ENCODE data around the gene OSBPL10.
A peak's percentile ranks its signal among the peaks of the same experiment; 100 is the strongest.

OSBPL10 gene

DNA sequence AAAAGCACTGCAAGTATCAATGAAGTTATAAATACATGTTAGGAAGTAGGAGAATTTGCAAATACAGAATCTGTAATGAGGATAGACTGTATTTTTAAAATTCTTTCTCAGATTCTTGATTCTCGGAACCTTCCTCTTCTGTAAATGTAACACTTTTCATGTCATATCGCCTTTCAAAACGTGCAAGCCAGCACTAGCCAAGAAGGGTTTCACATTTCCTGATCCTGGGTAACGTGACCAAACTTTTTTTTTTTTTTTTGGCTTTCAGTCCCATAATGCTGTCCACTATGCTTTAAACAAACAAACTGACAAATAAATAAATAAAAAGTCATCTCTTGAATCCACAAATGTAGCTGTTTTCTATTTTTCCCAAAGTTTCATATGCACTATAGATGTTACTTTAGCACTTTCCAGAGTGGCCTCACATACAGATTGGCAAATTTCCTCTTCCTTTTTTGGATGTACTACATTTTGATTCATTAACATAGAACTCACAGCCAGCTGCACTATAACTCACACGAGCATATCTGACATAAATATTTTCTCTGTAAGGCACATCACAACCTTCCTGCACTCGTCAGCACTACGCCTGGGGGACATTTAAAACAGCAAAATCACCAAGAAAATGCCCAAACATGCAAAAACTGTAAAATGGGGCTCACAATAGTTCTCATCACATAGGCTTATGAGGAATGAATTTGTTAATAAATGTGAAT lies 208.1 kb downstream of the OSBPL10 start:
- no peak for DNase-seq (ENCODE audit: low read depth in 2 of 2)

DNA sequence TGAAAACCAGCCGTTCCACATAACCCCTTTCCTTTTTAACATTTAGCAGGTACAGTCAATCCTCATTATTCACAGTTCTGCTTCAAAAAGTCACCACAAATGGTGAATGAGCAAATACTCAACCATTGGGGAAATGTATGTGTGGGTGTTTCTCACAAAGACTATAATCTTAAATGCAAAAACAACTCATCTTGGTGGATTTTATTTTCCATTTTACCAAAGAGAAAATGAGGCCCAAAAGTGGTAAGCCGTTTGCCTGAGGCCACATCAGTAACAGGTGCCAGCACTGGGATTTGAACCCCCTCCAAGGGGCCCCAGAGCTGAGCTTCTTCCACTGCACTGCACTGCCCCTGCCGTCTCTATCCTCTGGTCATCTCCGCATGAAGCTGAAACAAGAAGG lies 208.8 kb downstream of the OSBPL10 start:
- no peak for DNase-seq (ENCODE audit: low read depth in 2 of 2)

DNA sequence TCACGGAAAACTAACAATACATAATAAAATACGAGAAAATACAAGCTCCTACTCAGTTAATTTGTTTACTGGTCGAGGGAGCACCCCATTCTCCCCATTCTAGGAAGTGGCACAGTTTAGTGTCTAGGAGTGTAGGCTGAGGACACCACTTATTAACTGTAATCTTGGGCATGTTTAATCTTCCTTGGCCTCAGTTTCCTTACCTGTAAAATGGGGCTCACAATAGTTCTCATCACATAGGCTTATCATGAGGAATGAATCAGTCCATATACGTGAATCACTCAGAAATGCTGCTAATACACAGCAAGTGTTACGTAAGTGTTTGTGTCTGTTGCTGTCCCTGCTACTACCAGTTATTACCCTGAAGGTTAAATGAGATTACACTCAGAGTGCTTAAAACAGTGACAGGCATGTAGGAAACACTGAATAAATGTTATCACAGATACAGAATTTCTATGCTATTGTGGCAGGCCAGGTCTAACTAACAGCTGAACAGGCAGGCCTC lies 210.2 kb downstream of the OSBPL10 start:
- DNase-seq (ENCODE audit: low read depth in 2 of 2), result no peak

- DNase-seq (ENCODE audit: low read depth in 2 of 2), result peak in 1 of 2 donors; percentile 19
Observed at GRCh38 chr3:31768479-31769125, 212.5 kb downstream of the OSBPL10 start.

GRCh38 chr3:31767920-31768319 lies 213.1 kb downstream of the OSBPL10 start:
- no peak for DNase-seq (ENCODE audit: low read depth in 2 of 2)

- DNase-seq (ENCODE audit: low read depth in 2 of 2), result no peak
Observed at GRCh38 chr3:31766669-31767068, 214.4 kb downstream of the OSBPL10 start.

- DNase-seq (ENCODE audit: low read depth in 2 of 2), result no peak
Observed at GRCh38 chr3:31765871-31766270, 215.2 kb downstream of the OSBPL10 start.

DNA sequence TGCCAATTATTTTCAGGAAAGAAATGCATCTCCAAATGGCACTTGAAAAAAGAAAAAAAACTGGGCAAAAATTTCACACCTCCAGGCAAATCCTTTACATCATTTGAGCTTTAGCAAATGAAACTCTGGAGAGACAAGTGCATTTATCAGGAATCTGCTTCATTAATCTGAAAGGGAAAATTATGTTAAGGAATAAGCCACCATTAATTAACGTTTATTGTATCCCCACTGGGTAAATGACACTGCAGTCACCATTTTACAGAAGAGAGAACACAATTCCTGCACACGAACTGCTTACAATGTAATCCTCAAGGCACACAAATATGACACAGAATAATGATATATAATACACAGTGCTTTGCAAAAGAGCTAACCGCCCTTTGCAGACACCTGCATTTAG lies 217.3 kb downstream of the OSBPL10 start:
- no peak for DNase-seq (ENCODE audit: low read depth in 2 of 2)

GRCh38 chr3:31762888-31763351 lies 218.1 kb downstream of the OSBPL10 start:
- no peak for DNase-seq (ENCODE audit: low read depth in 2 of 2)

DNA sequence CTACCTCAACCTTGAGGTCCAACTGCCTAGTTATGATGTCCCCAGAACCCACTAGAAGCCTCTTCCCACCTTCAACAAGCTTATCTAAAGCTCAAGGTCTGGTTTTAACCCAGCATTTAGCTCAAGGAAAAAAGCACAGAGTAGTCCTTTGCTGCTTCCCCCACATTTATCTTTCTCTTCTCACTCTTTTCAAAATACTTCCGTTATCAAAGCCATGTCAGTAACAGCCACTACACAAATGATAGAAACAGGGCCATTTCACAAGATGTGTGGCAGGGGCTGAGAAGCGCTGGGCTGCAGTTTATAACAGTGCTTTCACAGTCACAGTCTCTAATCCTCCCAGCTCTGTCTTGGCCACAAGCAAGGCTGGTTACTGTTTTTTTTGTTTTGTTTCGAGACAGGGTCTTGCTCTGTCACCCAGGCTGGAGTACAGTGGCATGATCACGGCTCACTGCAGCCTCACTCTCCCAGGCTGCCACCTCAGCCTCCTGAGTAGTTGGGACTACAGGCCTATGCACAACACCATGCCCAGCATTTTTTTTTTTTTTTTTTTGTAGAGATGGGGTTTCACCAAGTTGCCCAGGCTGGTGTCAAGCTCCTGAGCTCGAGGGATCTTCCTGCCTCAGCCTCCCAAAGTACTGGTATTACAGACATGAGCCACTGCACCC lies 218.8 kb downstream of the OSBPL10 start:
- no peak for DNase-seq (ENCODE audit: low read depth in 2 of 2)

DNA sequence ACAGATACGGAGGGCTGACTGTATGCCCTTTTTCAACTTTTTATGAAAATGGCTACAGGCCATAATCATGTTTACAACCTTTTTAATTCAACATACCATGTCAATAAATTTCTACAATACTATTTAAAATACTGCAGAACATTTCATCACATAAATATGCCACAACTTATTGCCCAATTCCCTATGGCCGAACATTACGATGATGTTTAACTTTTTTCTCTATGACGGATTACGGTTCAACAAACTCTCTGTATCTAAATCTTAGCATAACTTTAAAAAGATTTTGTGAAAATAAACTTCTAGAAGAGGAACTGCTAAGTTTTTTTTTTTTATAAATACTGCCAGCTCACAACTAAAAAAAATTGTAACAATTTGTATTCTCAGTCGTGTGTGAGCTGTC lies 220.4 kb downstream of the OSBPL10 start:
- no peak for DNase-seq (ENCODE audit: low read depth in 2 of 2)

DNA sequence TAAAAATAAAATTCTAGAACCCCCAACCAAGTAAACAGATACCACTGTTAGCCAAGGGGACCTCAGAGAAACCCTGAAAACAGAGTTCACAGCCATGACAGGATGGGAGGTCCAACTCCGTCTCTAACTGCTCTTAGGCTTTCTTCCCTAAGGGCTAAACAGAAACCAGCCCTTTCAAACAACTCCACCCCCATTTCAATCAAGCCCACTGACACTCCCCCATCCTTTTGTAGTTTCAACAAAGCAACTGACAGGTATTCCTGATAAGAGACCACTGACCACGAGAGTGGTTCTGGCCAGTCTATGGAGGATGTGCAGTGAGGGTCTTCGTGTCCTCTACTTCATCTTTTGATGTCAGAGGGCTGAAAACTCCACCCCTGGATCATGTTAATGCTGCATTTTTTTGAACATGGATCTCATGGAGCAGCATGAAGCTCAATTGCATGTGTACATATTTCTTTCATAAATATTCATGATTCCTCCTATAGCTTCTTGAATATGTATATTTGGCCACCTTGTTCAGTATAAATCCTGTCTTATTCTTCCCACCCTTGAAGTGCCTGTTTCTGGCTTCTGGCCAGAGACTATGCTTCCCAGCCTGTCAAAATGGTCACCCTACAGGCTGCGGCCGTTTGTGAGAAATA lies 222.6 kb downstream of the OSBPL10 start:
- DNase-seq (ENCODE audit: low read depth in 2 of 2), result no peak

GRCh38 chr3:31755926-31756658 lies 225.0 kb downstream of the OSBPL10 start:
- no peak for DNase-seq (ENCODE audit: low read depth in 2 of 2)

GRCh38 chr3:31754575-31755278 lies 226.3 kb downstream of the OSBPL10 start:
- no peak for DNase-seq (ENCODE audit: low read depth in 2 of 2)

DNA sequence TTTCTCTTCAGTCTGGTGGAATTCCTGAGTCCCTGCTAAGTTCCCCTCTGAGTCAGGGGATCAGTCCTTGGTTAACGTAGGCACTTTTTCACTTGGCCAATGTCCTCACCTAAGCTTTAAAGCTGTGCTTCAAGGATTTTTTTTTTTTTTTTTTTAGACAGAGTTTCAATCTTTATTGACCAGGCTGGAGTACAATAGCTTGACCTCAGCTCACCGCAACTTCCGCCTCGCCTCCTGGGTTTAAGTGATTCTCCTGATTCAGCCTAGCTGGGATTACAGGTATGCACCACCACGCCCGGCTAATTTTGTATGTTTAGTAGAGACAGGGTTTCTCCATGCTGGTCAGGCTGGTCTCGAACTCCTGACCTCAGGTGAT lies 228.0 kb downstream of the OSBPL10 start:
- no peak for DNase-seq (ENCODE audit: low read depth in 2 of 2)

DNA sequence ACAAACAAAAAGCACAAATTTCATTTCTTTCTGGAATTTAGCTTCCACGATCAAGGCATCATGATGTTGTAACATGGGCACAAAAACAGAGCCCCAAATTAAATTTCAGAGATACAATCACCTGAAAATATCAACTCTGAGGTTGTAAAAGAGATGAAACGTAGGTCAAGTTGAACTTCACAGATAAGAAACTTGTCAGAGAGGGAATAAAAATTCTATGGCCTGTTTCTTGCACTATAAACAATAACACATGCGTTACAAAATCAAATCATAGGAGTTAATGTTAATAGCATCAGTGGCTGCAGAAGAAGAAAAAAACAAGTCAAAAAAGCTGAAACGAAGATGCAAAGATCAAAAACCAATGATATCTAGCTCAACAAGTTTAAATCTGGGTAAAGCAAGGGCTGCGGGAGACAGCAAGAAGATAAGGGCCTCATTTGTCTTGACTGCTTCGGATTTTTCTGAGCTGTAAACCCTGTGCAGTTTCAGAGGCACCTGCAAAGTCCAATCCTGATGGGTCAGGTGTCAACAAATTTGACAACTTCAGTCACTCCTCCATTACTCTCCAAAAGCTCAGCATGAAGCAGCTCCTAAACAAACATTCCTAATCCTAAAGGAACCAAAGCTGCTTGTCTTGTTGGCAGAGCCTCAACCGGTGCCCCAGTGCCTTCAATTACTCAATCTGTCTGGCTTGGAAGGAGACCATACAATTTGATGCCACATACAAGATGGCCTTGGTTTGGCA lies 228.6 kb downstream of the OSBPL10 start:
- DNase-seq (ENCODE audit: low read depth in 2 of 2), result no peak

- no peak for DNase-seq (ENCODE audit: low read depth in 2 of 2)
Observed at GRCh38 chr3:31750341-31750740, 230.7 kb downstream of the OSBPL10 start.

DNA sequence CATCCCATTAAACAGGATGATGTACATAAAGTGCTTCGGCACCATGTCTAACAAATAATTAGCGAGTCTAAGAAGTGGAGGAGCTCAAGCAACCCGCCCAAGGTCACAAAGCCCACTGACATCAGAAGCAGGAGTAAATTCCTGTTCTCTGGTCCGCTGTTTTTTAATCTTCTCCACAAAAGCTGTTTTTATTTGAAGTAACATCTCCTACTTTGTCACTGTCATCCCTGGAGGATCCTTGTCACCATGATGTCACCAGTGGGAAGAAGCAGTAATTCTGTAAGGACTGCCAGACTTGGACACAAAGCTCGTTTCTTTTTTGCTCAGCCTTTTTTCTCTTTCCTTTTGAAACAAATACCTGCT lies 232.1 kb downstream of the OSBPL10 start:
- DNase-seq (ENCODE audit: low read depth in 2 of 2), result no peak

- no peak for DNase-seq (ENCODE audit: low read depth in 2 of 2)
Observed at GRCh38 chr3:31748281-31748932, 232.7 kb downstream of the OSBPL10 start.

- DNase-seq (ENCODE audit: low read depth in 2 of 2), result no peak
Observed at GRCh38 chr3:31747785-31748184, 233.3 kb downstream of the OSBPL10 start.

Data from stimulated activated CD8-positive, alpha-beta memory T cell treated with anti-CD3 and anti-CD28 coated beads, Interleukin-15, amount 100 ng/mL, for 4 hours (primary cell).